ENCODE data around the gene OPALIN.
A peak's percentile ranks its signal among the peaks of the same experiment; 100 is the strongest.

Gene OPALIN

DNA sequence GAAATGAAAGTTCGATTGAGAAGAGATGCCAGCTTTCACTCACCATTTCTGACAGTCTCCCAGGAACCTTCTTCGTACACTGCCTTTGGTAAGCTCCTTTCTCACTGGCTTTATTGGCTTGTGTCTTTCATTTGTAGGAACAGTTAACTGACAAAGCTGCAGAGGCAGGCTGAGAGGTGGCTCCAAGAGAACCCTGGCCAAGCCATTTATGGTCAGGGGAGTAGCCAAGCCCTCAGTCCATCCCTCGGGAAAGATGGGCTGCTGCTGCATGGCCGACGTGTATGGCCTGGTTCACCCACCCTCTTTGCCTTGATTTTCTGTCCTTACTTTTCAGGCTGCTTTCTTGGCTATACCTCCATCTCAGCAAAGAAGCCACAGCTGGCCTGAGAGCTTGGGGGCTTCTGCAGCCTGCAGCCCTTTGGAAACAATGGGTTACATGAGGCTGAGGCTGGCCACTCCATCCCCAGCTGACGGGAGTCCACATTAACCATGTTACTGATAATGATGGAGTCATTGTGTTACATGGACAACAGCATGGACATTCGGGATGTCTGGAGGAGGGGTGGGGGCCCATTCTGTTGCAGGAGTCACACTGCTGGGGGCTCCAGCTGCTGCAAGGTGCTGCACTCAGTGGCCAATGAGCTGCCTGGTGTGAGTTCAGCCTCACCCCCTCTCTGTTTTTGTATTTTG, at the start of gene OPALIN:
Gene OPALIN, minus strand, starts transcription at position 152 of the 690 bp plus-strand sequence. Its CDS starts 106 bp downstream, at position 46.
- no peak for DNase-seq

DNA sequence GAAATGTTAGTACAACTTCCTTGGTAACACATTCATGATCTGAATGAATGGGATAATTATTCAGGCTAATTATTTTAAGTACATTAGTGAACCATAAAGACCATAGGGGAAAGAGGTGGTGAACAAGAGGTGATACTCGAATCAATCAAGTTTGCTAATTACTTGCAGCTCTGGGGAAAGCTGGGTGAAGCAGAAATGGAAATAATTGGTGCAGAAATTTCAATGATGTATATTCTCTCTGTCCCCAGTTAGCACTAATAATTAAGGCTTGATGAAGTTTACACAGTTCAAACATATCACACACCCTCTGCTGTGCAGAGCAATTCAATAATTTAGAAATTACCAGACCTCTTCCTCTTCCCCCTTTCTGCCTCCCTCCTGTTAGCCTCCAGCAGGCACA, 49.4 kb upstream of the OPALIN start:
- DNase-seq = no peak

DNA sequence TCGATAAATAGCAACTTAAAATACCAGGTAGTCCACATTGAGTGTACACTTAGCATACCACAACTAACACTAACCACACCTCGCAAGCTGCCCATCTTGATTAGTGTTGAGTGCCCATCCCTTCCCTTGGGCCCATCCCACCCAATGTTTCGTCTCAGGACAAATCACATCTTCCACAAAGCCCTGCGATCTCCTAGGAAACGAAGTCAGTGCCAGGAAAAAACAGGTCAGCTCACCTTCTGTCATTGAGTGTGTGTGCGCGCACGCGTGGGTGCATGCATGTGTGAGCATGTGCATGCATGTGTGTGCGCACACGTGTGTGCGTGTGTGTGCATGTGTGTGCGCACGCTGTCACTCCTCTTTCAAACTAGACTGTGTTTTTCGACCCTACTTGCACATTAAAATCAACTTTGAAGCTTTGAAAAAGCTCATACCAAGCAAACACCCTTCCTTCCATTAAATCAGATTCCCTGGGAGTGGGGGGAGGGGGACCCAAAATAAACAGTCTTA, 48.8 kb upstream of the OPALIN start:
- no peak for DNase-seq

- no peak for DNase-seq
These were observed 47.3 kb upstream of the OPALIN start for GRCh38 chr10:96406091-96406490.

GRCh38 chr10:96402417-96403305, 43.9 kb upstream of the OPALIN start:
- DNase-seq = no peak

DNA sequence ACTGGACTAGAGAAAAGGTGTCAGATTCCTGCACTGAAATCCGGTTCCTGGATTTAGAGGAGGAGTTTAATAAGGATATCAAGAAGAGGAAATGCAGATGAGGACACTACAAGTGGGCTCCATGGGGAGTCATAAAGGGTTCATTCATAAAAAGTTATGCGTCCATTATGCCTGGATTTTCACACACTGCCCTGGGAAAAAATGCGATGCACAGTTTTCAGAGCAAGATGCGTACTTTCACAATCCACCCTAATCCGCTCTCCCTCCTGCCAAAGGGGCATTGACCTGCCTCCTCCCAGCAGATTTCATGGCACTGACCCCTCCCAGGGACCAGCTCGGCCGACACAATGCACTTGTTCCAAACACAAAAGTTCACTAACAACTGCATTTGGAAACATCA, 42.2 kb upstream of the OPALIN start:
- DNase-seq = no peak

GRCh38 chr10:96400465-96400864, 41.7 kb upstream of the OPALIN start:
- no peak for DNase-seq

DNA sequence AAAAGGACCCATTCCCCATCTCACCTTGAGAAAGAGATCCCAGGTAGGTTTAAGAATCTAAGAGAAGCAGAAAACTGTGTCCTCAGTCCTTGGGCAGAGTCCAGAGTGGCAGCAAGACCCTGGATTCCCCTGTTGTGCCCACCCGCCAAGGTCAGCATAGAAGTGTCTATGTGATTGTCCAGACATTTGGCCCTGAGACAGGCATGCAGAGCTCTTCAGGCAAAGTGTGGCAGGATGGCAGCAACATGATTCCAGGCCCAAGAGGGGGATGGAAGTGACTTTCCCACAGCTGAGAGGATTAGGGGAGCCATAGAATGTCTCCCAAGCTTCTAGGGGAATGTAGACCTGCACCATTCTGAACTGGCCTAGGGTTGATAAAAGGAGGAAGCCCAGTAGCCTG, 39.1 kb upstream of the OPALIN start:
- no peak for DNase-seq

- peak; percentile 54 for DNase-seq
These were observed 37.4 kb upstream of the OPALIN start for GRCh38 chr10:96395931-96396877.

- DNase-seq = no peak
These were observed 31.7 kb upstream of the OPALIN start for GRCh38 chr10:96390460-96390864.

GRCh38 chr10:96389785-96390184, 31.0 kb upstream of the OPALIN start:
- DNase-seq = no peak

DNA sequence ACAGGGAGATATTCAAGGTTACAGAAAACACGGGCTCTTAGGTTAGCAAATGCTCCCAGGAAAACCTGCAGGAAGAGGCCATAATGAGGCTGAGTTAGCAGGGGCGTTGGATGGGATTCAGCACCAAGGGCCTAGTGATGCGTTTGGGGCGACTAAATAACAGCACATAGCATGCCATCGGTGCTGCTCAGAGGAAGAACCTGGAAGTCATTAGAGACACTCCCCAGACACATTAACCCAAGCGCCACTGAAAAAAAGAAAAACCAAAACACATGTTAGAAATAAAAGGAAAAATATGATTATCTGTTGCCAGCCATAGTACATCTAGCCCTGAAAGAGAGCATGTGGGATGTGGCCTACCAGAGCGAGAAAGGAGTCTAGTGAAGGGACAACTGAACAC, 28.8 kb upstream of the OPALIN start:
- DNase-seq = no peak

DNA sequence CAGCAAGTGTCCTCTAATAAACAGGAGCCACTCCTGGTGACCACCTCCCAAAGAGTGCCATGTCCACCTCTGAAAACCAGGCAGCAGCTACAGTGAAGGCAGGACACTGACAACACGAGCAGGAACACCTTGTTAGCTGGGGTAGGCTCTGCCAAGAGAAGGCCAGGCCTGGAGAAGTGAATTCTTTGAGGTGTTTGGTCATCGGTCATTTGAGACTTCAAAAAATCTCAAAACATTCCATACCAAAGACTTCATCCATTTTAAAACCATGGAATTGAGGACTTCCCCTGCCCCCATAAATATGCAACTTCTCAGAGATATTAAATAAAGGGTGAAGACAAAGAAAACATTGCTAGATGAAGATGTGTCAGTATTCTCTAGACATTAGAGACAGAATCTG, 28.4 kb upstream of the OPALIN start:
- DNase-seq = no peak

GRCh38 chr10:96384506-96384905, 25.7 kb upstream of the OPALIN start:
- no peak for DNase-seq

- no peak for DNase-seq
These were observed 22.0 kb upstream of the OPALIN start for GRCh38 chr10:96380821-96381220.

GRCh38 chr10:96379758-96380157, 21.0 kb upstream of the OPALIN start:
- DNase-seq = no peak

- no peak for DNase-seq
These were observed 19.9 kb upstream of the OPALIN start for GRCh38 chr10:96378741-96379140.

- DNase-seq = no peak
These were observed 19.1 kb upstream of the OPALIN start for GRCh38 chr10:96377816-96378294.

DNA sequence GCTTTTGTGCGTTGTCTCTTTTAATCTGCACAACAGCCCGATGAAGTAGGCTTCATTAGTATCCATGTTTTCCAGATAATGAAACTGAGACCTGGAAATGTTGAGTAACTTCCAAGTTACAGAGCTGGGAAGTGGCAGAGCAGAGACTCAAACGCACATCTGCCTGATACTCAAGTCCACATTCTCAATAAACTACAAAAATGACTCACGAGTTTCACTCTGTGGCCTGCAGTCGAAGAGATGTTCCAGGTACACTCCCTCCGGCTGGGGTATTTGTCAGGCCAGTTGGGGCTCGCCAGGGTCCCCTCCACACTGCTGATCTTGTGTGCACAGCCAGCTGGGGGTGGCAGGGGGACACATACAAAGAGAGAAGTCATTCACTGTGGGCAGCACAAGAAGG, 17.7 kb upstream of the OPALIN start:
- DNase-seq = no peak

GRCh38 chr10:96374985-96375830, 16.4 kb upstream of the OPALIN start:
- DNase-seq = peak; percentile 77

DNA sequence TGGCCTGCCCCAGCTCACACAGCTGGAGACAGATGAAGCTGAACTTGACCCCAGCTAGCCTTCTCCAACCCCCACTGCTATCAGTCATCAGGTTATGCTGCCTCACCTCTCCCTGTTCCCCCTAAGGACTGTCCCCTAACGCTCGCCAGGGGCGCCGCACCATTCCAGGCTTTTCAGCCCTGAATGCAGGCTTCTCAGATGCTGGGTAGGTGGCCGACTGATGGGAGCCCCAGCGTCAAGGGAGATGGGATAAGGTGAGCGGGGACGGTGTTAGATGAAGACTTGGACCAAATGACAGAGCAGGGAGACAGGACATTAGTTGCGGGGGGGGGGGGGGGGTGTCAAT, 15.8 kb upstream of the OPALIN start:
- no peak for DNase-seq

GRCh38 chr10:96374004-96374403, 15.2 kb upstream of the OPALIN start:
- no peak for DNase-seq

Measured in stimulated activated CD4-positive, alpha-beta T cell treated with anti-CD3 and anti-CD28 coated beads, Interleukin-1b, Interleukin-23, amount 100 ng/mL, for 48 hours (primary cell).